Measurements from ENCODE around the gene RIC1. TPM values are rescaled to one million over a fixed set of nuclear protein-coding genes. Genes with fewer than 3 reads are reported as not detected.

RIC1 gene
- polyA plus RNA-seq, 3 donors = 13.4 to 36.4 (median 16.3) TPM

DNA sequence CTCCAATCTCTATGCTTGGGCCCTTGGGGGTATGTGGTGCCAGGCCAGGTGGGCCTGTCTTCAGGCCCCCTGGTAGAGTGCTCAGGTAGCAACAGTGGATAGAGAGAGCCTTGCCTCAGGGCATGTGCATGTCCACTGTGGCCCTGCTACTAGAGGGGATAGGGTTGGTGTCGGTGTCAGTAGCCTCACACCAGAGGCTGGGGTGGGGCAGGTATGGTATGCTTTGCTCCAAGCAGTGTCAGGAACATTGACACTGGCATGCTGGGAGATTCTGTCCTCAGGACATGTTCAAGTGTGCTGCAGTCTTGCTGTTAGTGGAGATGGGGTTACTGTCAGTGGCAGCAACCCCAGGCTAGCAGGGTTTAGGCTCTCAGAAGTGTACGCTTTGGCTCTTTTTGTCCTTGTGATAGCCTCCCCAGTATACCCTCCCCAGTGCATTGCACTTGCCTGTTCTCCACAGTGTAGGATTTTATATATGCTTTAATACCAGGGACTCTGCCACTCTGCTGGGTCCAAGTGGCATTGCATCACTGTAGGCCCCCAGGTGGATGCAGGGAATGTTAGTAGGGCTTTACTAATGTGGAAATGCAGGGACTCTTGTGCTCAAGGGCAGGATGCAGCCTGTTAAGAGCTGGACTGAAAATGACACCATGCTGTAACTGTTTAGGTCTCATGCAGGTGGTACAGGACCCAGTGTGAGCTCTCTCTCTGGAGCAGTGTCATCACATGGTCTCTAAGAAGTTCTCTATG is 21.6 kb downstream of the RIC1 start:
- no peaks in the 10 kb centered on the region for H3K4me1 ChIP-seq (ENCODE audit: control insufficient read depth in 1 of 2, insufficient read depth in 2 of 2, low read length in 2 of 2)
- no CpG with 5 or more reads among the region's 2 CpGs for WGBS (ENCODE audit: insufficient coverage)
- H3K79me2 ChIP-seq (ENCODE audit: insufficient read depth, low read length) = peaks cover 100% of the 10 kb centered on the region
- no peaks in the 10 kb centered on the region for H3K27me3 ChIP-seq (ENCODE audit: control insufficient read depth in 2 of 2, insufficient read depth in 2 of 2, low read length in 2 of 2)
- Mint-ChIP-seq H3K36me3 (peaks cover 6 to 32% of the 10 kb centered on the region in 2 donors), H3K27me3 (ENCODE audit: low read depth in 3 of 3) (peaks cover 0 to 1% (median 0%) of the 10 kb centered on the region in 3 donors), H3K27ac (peak overlapping the region in 1 of 7 donors; percentile 57), H3K4me3 (no peak overlapping the region), H3K9me3 (peaks cover 34 to 63% (median 59%) of the 10 kb centered on the region in 7 donors), H3K4me1 (peaks cover 13% of the 10 kb centered on the region)
- no peak overlapping the region for H2AFZ ChIP-seq (ENCODE audit: insufficient read depth, low read depth, low read length, poor library complexity, severe bottlenecking)
- peaks cover 0 to 19% of the 10 kb centered on the region in 2 donors for H3K36me3 ChIP-seq (replicated peaks in 1 of 2; ENCODE audit: control insufficient read depth in 1 of 2, insufficient read depth in 2 of 2, low read length in 2 of 2)
- TF ChIP-seq, protein P1, sequence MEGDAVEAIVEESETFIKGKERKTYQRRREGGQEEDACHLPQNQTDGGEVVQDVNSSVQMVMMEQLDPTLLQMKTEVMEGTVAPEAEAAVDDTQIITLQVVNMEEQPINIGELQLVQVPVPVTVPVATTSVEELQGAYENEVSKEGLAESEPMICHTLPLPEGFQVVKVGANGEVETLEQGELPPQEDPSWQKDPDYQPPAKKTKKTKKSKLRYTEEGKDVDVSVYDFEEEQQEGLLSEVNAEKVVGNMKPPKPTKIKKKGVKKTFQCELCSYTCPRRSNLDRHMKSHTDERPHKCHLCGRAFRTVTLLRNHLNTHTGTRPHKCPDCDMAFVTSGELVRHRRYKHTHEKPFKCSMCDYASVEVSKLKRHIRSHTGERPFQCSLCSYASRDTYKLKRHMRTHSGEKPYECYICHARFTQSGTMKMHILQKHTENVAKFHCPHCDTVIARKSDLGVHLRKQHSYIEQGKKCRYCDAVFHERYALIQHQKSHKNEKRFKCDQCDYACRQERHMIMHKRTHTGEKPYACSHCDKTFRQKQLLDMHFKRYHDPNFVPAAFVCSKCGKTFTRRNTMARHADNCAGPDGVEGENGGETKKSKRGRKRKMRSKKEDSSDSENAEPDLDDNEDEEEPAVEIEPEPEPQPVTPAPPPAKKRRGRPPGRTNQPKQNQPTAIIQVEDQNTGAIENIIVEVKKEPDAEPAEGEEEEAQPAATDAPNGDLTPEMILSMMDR (IDR thresholded peaks at IDR 0.05) = no peak
- intact Hi-C loops (cut with micrococcal nuclease) = no loop called here
- no peak overlapping the region for H3K4me2 ChIP-seq (replicated peaks; ENCODE audit: extremely low read depth, low read length, poor library complexity, severe bottlenecking)
- no peak overlapping the region for H3K27ac ChIP-seq (ENCODE audit: low read depth in 1 of 2, low read length in 2 of 2)
- peaks cover 96% of the 10 kb centered on the region for H4K20me1 ChIP-seq (ENCODE audit: insufficient read depth, low read length)
- peaks cover 37 to 39% of the 10 kb centered on the region in 2 donors for H3K9me3 ChIP-seq (replicated peaks in 1 of 2; ENCODE audit: control insufficient read depth in 1 of 2, insufficient read depth in 1 of 2, low read length in 2 of 2)
- DNase-seq = no peak
- no peak overlapping the region for H3K9ac ChIP-seq (ENCODE audit: insufficient read depth, low read length, poor library complexity, severe bottlenecking)
- H3K4me3 ChIP-seq (replicated peaks in 1 of 3; ENCODE audit: low read depth in 2 of 3, low read length in 3 of 3) = no peak overlapping the region

DNA sequence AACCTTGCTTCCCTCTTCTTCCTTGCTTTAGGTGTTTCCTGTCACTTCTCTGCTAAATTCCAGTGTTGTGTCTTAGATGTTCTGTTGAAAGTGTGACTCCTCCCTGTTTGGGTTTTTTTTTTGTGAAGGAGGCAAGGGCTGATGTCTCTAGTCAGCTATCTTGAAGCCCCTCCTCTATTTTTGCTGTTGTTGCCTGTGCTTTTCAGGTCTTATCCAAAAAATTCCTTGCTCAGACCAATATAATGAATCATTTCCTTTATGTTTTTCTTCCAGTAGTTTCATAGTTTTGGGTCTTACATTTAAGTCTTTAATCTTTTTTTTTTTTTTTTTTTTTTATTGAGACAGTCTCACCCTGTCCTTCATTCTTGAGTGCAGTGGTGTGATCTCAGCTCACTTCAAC is 22.3 kb downstream of the RIC1 start:
- Histone ChIP-seq H3K9me3 (replicated peaks in 1 of 2; ENCODE audit: control insufficient read depth in 1 of 2, insufficient read depth in 1 of 2, low read length in 2 of 2) (peaks cover 37 to 39% of the 10 kb centered on the region in 2 donors), H3K27ac (ENCODE audit: low read depth in 1 of 2, low read length in 2 of 2) (no peak overlapping the region), H3K36me3 (replicated peaks in 1 of 2; ENCODE audit: control insufficient read depth in 1 of 2, insufficient read depth in 2 of 2, low read length in 2 of 2) (peaks cover 0 to 19% of the 10 kb centered on the region in 2 donors), H3K79me2 (ENCODE audit: insufficient read depth, low read length) (peaks cover 100% of the 10 kb centered on the region), H3K27me3 (ENCODE audit: control insufficient read depth in 2 of 2, insufficient read depth in 2 of 2, low read length in 2 of 2) (no peaks in the 10 kb centered on the region), H3K9ac (ENCODE audit: insufficient read depth, low read length, poor library complexity, severe bottlenecking) (no peak overlapping the region), H4K20me1 (ENCODE audit: insufficient read depth, low read length) (peaks cover 96% of the 10 kb centered on the region), H3K4me1 (ENCODE audit: control insufficient read depth in 1 of 2, insufficient read depth in 2 of 2, low read length in 2 of 2) (no peaks in the 10 kb centered on the region), H2AFZ (ENCODE audit: insufficient read depth, low read depth, low read length, poor library complexity, severe bottlenecking) (no peak overlapping the region), H3K4me3 (replicated peaks in 1 of 3; ENCODE audit: low read depth in 2 of 3, low read length in 3 of 3) (no peak overlapping the region), H3K4me2 (replicated peaks; ENCODE audit: extremely low read depth, low read length, poor library complexity, severe bottlenecking) (no peak overlapping the region)
- Mint-ChIP-seq H3K4me3 (no peak overlapping the region), H3K27ac (peak overlapping the region in 3 of 7 donors; percentile 3 to 65 (median 15)), H3K4me1 (peaks cover 11% of the 10 kb centered on the region), H3K27me3 (ENCODE audit: low read depth in 3 of 3) (peaks cover 0 to 1% (median 0%) of the 10 kb centered on the region in 3 donors), H3K9me3 (peaks cover 34 to 63% (median 61%) of the 10 kb centered on the region in 7 donors), H3K36me3 (peaks cover 6 to 32% of the 10 kb centered on the region in 2 donors)
- TF ChIP-seq, protein P1 (IDR thresholded peaks at IDR 0.05) = no peak
- intact Hi-C loops (cut with micrococcal nuclease) = no loop called here
- DNase-seq = no peak
